Ovary (tissue), 10 donors: ENCODE measurements around the gene RNASEH2A. TPM values are rescaled to one million over a fixed set of nuclear protein-coding genes. Genes with fewer than 3 reads are reported as not detected.

Experiments used
- DNase-seq, 5 donors: peaks; one replicate each; pipeline ENCODE4 v3.0.0-alpha.2; 2019 to 2020
- H3K27ac ChIP-seq, 2 donors: fragments of 200-600 bp; one replicate each; pipeline versions ENCODE4 v1.5.1 to v1.8.0; 2019 to 2022
- H3K27me3 ChIP-seq: fragments of 200-600 bp; one replicate; pipeline ENCODE4 v1.8.0; 2022
- H3K36me3 ChIP-seq: fragments of 200-600 bp; sonication (generic); one replicate; pipeline ENCODE4 v1.5.1; 2019
- H3K4me1 ChIP-seq: one replicate; pipeline ENCODE4 v1.8.1; 2013; ENCODE audit warnings: mild to moderate bottlenecking, moderate library complexity; ENCODE audit not compliant: insufficient read depth
- H3K4me3 ChIP-seq: fragments of 200-600 bp; sonication (generic); one replicate; pipeline ENCODE4 v1.5.1; 2017
- H3K9me3 ChIP-seq, 2 donors: fragments of 200-600 bp in 1 of 2; sonication (generic) in 1 of 2; one replicate each; pipeline versions ENCODE4 v1.5.1 to v1.8.1; 2013 to 2019; ENCODE audit warnings: mild to moderate bottlenecking in 1 of 2, moderate library complexity in 1 of 2
- EP300 ChIP-seq: sonication (generic); formaldehyde crosslinking; IDR thresholded peaks from one replicate; pipeline ENCODE4 v1.6.1; 2017; ENCODE audit warnings: antibody characterized with exemption
- POLR2A ChIP-seq: fragments of 450-650 bp; IDR thresholded peaks from one replicate; pipeline ENCODE4 v1.6.1; 2017; ENCODE audit warnings: antibody characterized with exemption, mild to moderate bottlenecking, moderate library complexity
- WGBS, 3 donors: extraction: QIAGEN DNeasy Blood & Tissue Kit in 1 of 3; methylation state at CpG; one replicate each; pipeline versions ENCODE4 v1.1.5 to v1.1.7; 2013 to 2017; 5-methylcytosine and 5-hydroxymethylcytosine counted together
- intact Hi-C, 4 donors: fragments of 100-400 bp; cut with DNase I; formaldehyde crosslinking; loops; one replicate each; pipeline versions ENCODE4 v1.11.0 to v1.15.1; 2022 to 2023
- long read RNA-seq, 3 donors: library from polyadenylated mRNA in 2 of 3; unstranded in 2 of 3; transcript quantifications; one replicate each; pipeline ENCODE4 v2.0.0 and lab custom pipeline, GENCODE V29; 2021 to 2026
- polyA plus RNA-seq, 2 donors: library from polyadenylated mRNA; stranded (reverse); fragments of 200-250 nt in 1 of 2; fragments of 350-450 nt in 1 of 2; fragmentation: Illumina TruSeq in 1 of 2; extraction: RNeasy Lipid Tissue Mini Kit (QIAGEN cat#74804) in 1 of 2; gene quantifications; one replicate each; pipeline ENCODE4 v1.2.3, GENCODE V29; 2013 to 2014
- total RNA-seq, 7 donors: library from RNA; depleted of rRNA in 2 of 7; stranded (reverse); fragments of >200 nt in 2 of 7; fragmentation: NEBNext Ultra II Directional in 3 of 7; extraction: Animal tissue kit (Norgen Biotek cat#: 25700) in 3 of 7; gene quantifications; one replicate each; pipeline versions ENCODE4 v1.1.0 to v1.2.4, GENCODE V29; 2016 to 2023
- TF ChIP-seq, protein P1 (sequence below), 3 donors: fragments of 450-650 bp in 2 of 3; fragments of 200-600 bp in 1 of 3; IDR thresholded peaks; one replicate each; pipeline versions ENCODE4 v1.5.1 to v1.8.0; 2016 to 2022; ENCODE audit warnings: antibody characterized with exemption in 3 of 3, mild to moderate bottlenecking in 1 of 3
- donor health status: DM: no; HTN: no; CAD: no; lungs with moderate emphysema.
- donor health status: DM: no; HTN: no; CAD: no.
- donor health status: Bipolar disorder and iron deficiency.
- donor health status: DM: yes; HTN: yes; CAD: no.
- donor health status: DM: no; HTN: no; CAD: no.
- donor health status: DM: yes; HTN: yes; CAD: no.

RNASEH2A gene
- total RNA-seq (10 to 100 TPM in 1 of 7 donors, 1 to 10 TPM in 6; 1.2 to 12.2 (median 7.7) TPM), polyA plus RNA-seq (1 to 10 TPM; 1.6 to 8.0 TPM)
- long read RNA-seq, donor 1, transcript RNASEH2A-201 (8 exons, 2,753 nt), result major isoform, 20 of 22 reads
- long read RNA-seq, donor 1, partial matches to known transcripts, result 0 of 22 reads
- long read RNA-seq, donor 1, other reads (novel, unspliced or antisense), result 0 of 22 reads
- long read RNA-seq, donor 2, transcript RNASEH2A-201 (8 exons, 2,753 nt), result major isoform, 23 of 27 reads
- long read RNA-seq, donor 2, partial matches to known transcripts, result 0 of 27 reads
- long read RNA-seq, donor 2, other reads (novel, unspliced or antisense), result 0 of 27 reads
- long read RNA-seq, donor 3, transcript RNASEH2A-201 (8 exons, 2,753 nt), result major isoform, 16 of 19 reads
- long read RNA-seq, donor 3, partial matches to known transcripts, result 0 of 19 reads
- long read RNA-seq, donor 3, other reads (novel, unspliced or antisense), result 1 of 19 reads

DNA sequence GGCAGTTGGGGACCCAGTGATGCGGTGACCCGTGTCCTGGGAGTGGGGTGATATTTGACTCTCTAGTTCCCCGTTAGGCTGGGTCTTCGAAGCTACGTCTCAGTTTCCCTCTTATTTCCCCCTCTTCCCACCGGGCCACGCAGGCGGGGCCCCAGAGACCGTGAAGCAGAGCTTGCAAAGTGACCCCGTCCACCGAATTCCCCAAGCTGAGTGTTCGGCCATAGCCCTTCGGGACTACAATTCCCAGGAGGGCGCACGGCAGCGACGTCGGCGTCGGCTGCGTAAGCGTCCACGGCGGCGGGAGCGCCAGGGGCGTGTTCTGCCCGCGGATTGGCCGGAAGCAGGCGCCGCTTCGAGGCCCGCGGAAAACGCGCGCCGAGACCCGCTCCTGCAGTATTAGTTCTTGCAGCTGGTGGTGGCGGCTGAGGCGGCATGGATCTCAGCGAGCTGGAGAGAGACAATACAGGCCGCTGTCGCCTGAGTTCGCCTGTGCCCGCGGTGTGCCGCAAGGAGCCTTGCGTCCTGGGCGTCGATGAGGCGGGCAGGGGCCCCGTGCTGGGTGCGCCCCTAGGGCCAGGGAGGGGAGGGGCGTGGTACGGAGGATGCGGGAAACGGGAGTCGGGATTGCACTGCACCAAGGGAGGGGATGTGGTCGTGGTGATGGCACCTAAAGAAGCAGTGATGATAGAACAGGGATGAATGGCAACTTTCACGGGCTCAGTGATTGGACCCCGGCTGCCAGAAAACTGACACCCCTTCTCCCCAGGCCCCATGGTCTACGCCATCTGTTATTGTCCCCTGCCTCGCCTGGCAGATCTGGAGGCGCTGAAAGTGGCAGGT lies at the start of gene RNASEH2A:
Gene RNASEH2A (plus strand): TSS at position 343 of the 840 bp plus-strand sequence. CDS start 90 bp downstream, at position 433.
- H3K9me3 ChIP-seq, result no peaks in the 10 kb centered on the region
- intact Hi-C loops, result loop anchor here in 1 of 4 donors (5.0 kb wide), 1 partner anchor 34 kb away; no protein-coding TSS in a partner anchor
- 3 to 5% (median 4%) methylated on average over 50 to 66 of the region's 66 CpGs for WGBS, 3 donors
- no peak for TF ChIP-seq EP300
- TF ChIP-seq, protein P1, sequence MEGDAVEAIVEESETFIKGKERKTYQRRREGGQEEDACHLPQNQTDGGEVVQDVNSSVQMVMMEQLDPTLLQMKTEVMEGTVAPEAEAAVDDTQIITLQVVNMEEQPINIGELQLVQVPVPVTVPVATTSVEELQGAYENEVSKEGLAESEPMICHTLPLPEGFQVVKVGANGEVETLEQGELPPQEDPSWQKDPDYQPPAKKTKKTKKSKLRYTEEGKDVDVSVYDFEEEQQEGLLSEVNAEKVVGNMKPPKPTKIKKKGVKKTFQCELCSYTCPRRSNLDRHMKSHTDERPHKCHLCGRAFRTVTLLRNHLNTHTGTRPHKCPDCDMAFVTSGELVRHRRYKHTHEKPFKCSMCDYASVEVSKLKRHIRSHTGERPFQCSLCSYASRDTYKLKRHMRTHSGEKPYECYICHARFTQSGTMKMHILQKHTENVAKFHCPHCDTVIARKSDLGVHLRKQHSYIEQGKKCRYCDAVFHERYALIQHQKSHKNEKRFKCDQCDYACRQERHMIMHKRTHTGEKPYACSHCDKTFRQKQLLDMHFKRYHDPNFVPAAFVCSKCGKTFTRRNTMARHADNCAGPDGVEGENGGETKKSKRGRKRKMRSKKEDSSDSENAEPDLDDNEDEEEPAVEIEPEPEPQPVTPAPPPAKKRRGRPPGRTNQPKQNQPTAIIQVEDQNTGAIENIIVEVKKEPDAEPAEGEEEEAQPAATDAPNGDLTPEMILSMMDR (IDR thresholded peaks at IDR 0.05), result peak in 1 of 3 donors; percentile 10
- peak within 1 kb of the TSS in 1 of 2 donors; percentile 17 for H3K27ac ChIP-seq
- H3K4me1 ChIP-seq, result peaks cover 8% of the 10 kb centered on the region
- H3K4me3 ChIP-seq, result peak within 1 kb of the TSS; percentile 48
- no peaks in the 10 kb centered on the region for H3K36me3 ChIP-seq
- peak; percentile 83 to 93 (median 88) for DNase-seq
- no peaks in the 10 kb centered on the region for H3K27me3 ChIP-seq

DNA sequence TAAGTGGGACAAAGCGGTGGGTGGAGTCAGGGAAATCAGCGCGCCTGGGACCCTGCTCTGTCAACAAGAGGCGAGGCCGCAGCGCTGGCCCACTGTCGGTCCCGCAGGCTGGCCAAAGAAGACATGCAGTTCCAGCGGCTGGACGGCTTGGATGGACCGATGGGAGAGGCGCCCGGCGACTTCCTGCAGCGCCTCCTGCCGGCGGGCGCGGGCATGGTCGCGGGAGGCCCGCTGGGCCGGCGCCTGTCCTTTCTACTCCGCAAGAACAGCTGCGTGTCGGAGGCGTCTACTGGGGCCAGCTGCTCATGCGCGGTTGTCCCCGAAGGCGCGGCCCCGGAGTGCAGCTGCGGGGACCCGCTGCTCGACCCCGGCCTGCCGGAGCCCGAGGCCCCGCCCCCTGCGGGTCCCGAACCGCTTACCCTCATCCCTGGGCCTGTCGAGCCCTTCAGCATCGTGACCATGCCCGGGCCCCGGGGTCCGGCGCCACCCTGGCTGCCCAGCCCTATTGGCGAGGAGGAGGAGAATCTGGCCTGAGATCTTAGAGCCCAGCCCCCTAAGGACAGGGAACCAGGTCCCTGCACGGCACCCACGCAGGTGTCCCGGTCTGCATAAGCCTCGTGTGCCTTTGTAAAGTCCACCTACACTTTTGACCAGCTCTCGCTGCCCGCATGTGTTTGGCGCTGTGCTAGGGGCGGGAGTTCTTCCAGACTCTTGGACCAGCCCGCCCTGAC lies 48.7 kb upstream of the RNASEH2A start:
- H3K27me3 ChIP-seq, result no peaks in the 10 kb centered on the region
- intact Hi-C loops, result no loop called here
- no peaks in the 10 kb centered on the region for H3K36me3 ChIP-seq
- H3K9me3 ChIP-seq, result no peaks in the 10 kb centered on the region
- 2 to 7% (median 3%) methylated on average over 40 to 60 of the region's 60 CpGs for WGBS, 3 donors
- DNase-seq, result peak; percentile 51 to 84 (median 66)
- H3K27ac ChIP-seq, result peak overlapping the region in 1 of 2 donors; percentile 57
- peaks cover 3% of the 10 kb centered on the region for H3K4me1 ChIP-seq
- TF ChIP-seq, protein P1 (IDR thresholded peaks at IDR 0.05), result peak; percentile 36 to 78 (median 73)
- TF ChIP-seq EP300, result no peak
- no peak overlapping the region for H3K4me3 ChIP-seq

DNA sequence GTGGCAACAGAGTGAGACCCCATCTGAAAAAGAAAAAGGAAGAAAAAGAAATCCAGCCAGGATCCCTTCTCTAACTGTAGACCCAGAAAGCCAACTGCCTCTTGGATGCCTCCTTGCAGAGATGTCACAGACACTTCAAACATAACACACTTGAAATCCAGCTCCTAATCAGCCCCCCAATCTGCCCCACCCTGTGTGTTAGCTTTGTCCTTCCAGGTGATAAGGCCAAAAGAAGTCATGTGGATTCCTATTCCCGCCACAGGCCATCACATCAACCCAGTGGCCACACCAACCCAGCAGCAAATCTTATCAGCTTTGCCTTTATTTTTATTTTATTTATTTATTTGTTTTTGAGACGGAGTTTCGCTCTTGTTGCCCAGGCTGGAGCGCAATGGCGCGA lies 46.7 kb upstream of the RNASEH2A start:
- no peak overlapping the region for H3K4me3 ChIP-seq
- no peaks in the 10 kb centered on the region for H3K36me3 ChIP-seq
- no peaks in the 10 kb centered on the region for H3K27me3 ChIP-seq
- no peak overlapping the region for H3K27ac ChIP-seq
- intact Hi-C loops, result loop anchor here in 1 of 4 donors (5.0 kb wide), 2 partner anchors 38 to 88 kb away; no protein-coding TSS in a partner anchor
- peaks cover 3% of the 10 kb centered on the region for H3K4me1 ChIP-seq
- H3K9me3 ChIP-seq, result no peaks in the 10 kb centered on the region
- WGBS, 3 donors, result 85 to 94% (median 89%) methylated on average over 6 of the region's 6 CpGs
- DNase-seq, result no peak
- TF ChIP-seq EP300, result no peak
- TF ChIP-seq, protein P1 (IDR thresholded peaks at IDR 0.05), result no peak
- TF ChIP-seq POLR2A, result no peak

DNA sequence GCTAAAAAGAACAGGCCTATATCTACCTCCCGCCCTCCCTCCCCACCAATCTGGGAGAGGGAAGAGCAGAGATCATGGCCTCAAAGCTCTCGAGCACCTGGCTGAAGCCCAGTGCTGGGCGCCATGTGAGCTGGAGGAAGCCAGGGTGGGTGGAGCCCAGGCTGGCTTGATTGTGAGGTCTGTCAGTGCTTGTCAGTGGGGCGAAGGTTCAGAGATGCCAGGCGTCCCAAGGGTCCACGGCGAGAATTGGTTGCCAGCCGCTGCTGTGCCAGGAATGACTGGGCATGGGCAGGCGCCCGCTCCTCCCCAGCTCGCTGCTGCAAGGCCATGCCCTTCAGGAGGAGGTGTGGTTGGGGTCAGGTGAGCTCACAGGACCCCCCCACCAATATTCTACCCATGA lies 43.3 kb upstream of the RNASEH2A start:
- no peak for DNase-seq
- H3K9me3 ChIP-seq, result no peaks in the 10 kb centered on the region
- 89 to 91% (median 89%) methylated on average over 11 of the region's 11 CpGs for WGBS, 3 donors
- intact Hi-C loops, result loop anchor here in 1 of 4 donors (5.0 kb wide), 2 partner anchors 34 to 84 kb away; no protein-coding TSS in a partner anchor
- no peak overlapping the region for H3K4me3 ChIP-seq
- no peaks in the 10 kb centered on the region for H3K27me3 ChIP-seq
- TF ChIP-seq, protein P1 (IDR thresholded peaks at IDR 0.05), result no peak
- TF ChIP-seq POLR2A, result no peak
- no peak for TF ChIP-seq EP300
- H3K27ac ChIP-seq, result no peak overlapping the region
- no peaks in the 10 kb centered on the region for H3K4me1 ChIP-seq
- no peaks in the 10 kb centered on the region for H3K36me3 ChIP-seq
